Colonic mucosa (tissue), 4 donors: ENCODE results near the gene CCSER1. TPM values are rescaled to one million over a fixed set of nuclear protein-coding genes. Genes with fewer than 3 reads are reported as not detected.

ENCODE experiments used
- DNase-seq: peaks from one replicate; pipeline ENCODE4 v3.0.0-alpha.2; 2020
- H3K27ac ChIP-seq: fragments of 200-600 bp; one replicate; pipeline ENCODE4 v1.8.0; 2021
- H3K27me3 ChIP-seq: fragments of 200-600 bp; one replicate; pipeline ENCODE4 v1.8.0; 2021
- H3K36me3 ChIP-seq: fragments of 200-600 bp; one replicate; pipeline ENCODE4 v1.8.0; 2021
- H3K4me1 ChIP-seq: fragments of 200-600 bp; one replicate; pipeline ENCODE4 v1.8.0; 2021; ENCODE audit warnings: mild to moderate bottlenecking
- H3K4me3 ChIP-seq: fragments of 200-600 bp; one replicate; pipeline ENCODE4 v1.8.0; 2021
- H3K9ac ChIP-seq, 2 donors: one replicate each; pipeline ENCODE4 v1.7.0; 2013; ENCODE audit warnings: control low read depth in 2 of 2, low read depth in 2 of 2, low read length in 2 of 2
- H3K9me3 ChIP-seq: fragments of 200-600 bp; one replicate; pipeline ENCODE4 v1.8.0; 2021
- intact Hi-C: fragments of 100-400 bp; cut with DNase I; formaldehyde crosslinking; loops from one replicate; pipeline ENCODE4 v1.14.1; 2022
- total RNA-seq, 2 donors: library from RNA; stranded (reverse); fragmentation: NEBNext Ultra II Directional in 1 of 2; extraction: Animal tissue kit (Norgen Biotek cat#: 25700) in 1 of 2; gene quantifications; one replicate each; pipeline ENCODE4 v1.2.1, GENCODE V29; 2021
- TF ChIP-seq, protein P1 (sequence below): fragments of 200-600 bp; IDR thresholded peaks from one replicate; pipeline ENCODE4 v1.8.0; 2022; ENCODE audit warnings: antibody characterized with exemption, mild to moderate bottlenecking
- donor health status: healthy.
- donor health status: DM: no; HTN: no; CAD: no.
- donor health status: DM: no; HTN: no; CAD: no.

The CCSER1 gene
- total RNA-seq, 2 donors from 2014 or later = 11.2 to 13.4 TPM

DNA sequence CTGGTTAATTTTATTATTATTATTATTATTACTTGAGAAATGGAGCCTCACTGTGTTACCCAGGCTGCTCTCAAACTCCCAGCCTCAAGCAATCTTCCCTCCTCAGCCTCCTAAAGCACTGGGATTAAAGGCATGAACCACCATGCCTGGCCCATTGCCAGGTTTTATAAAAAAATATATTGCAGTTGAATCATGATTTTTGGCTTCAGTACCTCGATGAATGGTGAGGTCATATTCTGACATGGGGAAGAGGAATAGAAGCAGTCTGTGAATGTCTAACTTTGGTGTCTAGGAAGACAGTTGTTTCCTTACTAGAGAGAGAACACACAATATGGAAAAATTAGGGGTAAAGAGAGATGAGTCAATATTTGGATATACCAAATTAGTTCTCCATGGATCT, 32.0 kb downstream of the CCSER1 start:
- Histone ChIP-seq H3K27me3 (no peaks in the 10 kb centered on the region), H3K4me1 (no peaks in the 10 kb centered on the region), H3K36me3 (no peaks in the 10 kb centered on the region), H3K9ac (no peak overlapping the region), H3K27ac (no peak overlapping the region), H3K4me3 (no peak overlapping the region), H3K9me3 (no peaks in the 10 kb centered on the region)
- intact Hi-C loops = no loop called here
- DNase-seq = no peak
- TF ChIP-seq, protein P1, sequence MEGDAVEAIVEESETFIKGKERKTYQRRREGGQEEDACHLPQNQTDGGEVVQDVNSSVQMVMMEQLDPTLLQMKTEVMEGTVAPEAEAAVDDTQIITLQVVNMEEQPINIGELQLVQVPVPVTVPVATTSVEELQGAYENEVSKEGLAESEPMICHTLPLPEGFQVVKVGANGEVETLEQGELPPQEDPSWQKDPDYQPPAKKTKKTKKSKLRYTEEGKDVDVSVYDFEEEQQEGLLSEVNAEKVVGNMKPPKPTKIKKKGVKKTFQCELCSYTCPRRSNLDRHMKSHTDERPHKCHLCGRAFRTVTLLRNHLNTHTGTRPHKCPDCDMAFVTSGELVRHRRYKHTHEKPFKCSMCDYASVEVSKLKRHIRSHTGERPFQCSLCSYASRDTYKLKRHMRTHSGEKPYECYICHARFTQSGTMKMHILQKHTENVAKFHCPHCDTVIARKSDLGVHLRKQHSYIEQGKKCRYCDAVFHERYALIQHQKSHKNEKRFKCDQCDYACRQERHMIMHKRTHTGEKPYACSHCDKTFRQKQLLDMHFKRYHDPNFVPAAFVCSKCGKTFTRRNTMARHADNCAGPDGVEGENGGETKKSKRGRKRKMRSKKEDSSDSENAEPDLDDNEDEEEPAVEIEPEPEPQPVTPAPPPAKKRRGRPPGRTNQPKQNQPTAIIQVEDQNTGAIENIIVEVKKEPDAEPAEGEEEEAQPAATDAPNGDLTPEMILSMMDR = no peak

DNA sequence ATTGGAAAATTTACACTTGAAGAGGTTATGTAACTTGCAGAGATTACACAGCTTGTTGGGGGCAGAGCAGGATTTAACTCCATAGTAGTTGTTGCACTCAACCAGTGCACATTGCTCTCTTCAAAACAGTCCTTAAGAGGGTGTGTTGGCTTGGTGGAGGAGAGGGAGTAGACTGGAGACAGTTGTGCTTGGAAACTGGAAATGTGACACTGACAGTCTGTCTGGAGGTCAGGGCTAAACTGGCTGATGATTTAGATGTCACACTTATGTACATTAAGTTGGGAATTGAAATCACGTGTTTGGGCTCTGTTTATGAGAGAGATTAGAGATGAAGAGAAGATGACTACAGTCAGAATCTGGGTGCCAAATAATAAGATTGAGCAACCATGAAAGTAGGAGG, 32.9 kb downstream of the CCSER1 start:
- Histone ChIP-seq H3K9me3 (no peaks in the 10 kb centered on the region), H3K9ac (no peak overlapping the region), H3K4me3 (no peak overlapping the region), H3K36me3 (no peaks in the 10 kb centered on the region), H3K4me1 (no peaks in the 10 kb centered on the region), H3K27ac (no peak overlapping the region), H3K27me3 (no peaks in the 10 kb centered on the region)
- intact Hi-C loops = no loop called here
- no peak for DNase-seq
- TF ChIP-seq, protein P1 = no peak

- TF ChIP-seq, protein P1 = no peak
- no peaks in the 10 kb centered on the region for H3K27me3 ChIP-seq
- DNase-seq = no peak
Measured at GRCh38 chr4:90162566-90162965, 35.4 kb downstream of the CCSER1 start.

GRCh38 chr4:90163872-90164271, 36.7 kb downstream of the CCSER1 start:
- Histone ChIP-seq H3K4me3 (no peak overlapping the region), H3K27ac (no peak overlapping the region), H3K9me3 (no peaks in the 10 kb centered on the region), H3K9ac (no peak overlapping the region), H3K36me3 (no peaks in the 10 kb centered on the region), H3K27me3 (no peaks in the 10 kb centered on the region), H3K4me1 (no peaks in the 10 kb centered on the region)
- intact Hi-C loops = no loop called here
- no peak for DNase-seq
- TF ChIP-seq, protein P1 = no peak

More at GRCh38 chr4:90162566-90162965, 35.4 kb downstream of the CCSER1 start:
- H3K27ac ChIP-seq = no peak overlapping the region
- H3K36me3 ChIP-seq = no peaks in the 10 kb centered on the region
- no peaks in the 10 kb centered on the region for H3K4me1 ChIP-seq
- no peak overlapping the region for H3K9ac ChIP-seq
- intact Hi-C loops = no loop called here
- no peak overlapping the region for H3K4me3 ChIP-seq
- H3K9me3 ChIP-seq = no peaks in the 10 kb centered on the region

DNA sequence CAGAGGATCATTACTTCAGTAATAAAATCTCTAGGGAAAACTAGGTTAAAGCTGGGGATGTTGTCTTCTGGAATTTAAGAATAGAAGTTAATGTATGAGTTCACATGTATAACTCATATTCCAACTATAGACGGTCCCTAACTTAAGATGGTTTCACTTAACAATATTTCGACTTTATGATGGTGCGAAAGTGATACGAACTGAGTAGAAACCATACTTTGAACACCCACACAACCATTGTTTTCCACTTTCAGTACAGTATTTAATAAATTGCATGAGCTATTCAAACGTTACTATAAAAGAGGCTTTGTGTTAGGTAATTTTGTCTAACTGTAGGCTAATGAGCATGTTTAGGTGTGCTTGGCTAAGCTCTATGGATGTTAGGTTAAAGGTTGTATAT, 38.7 kb downstream of the CCSER1 start:
- intact Hi-C loops = no loop called here
- Histone ChIP-seq H3K27me3 (no peaks in the 10 kb centered on the region), H3K36me3 (no peaks in the 10 kb centered on the region), H3K4me3 (no peak overlapping the region), H3K4me1 (no peaks in the 10 kb centered on the region), H3K9ac (no peak overlapping the region), H3K9me3 (no peaks in the 10 kb centered on the region), H3K27ac (no peak overlapping the region)
- TF ChIP-seq, protein P1 = no peak
- no peak for DNase-seq

- DNase-seq = no peak
- Histone ChIP-seq H3K4me3 (no peak overlapping the region), H3K4me1 (no peaks in the 10 kb centered on the region), H3K9me3 (no peaks in the 10 kb centered on the region), H3K9ac (no peak overlapping the region), H3K36me3 (no peaks in the 10 kb centered on the region), H3K27me3 (no peaks in the 10 kb centered on the region), H3K27ac (no peak overlapping the region)
- intact Hi-C loops = no loop called here
- TF ChIP-seq, protein P1 = no peak
Measured at GRCh38 chr4:90171491-90171890, 44.3 kb downstream of the CCSER1 start.
